ENCODE measurements around the gene HOXC11. TPM values are rescaled to one million over a fixed set of nuclear protein-coding genes. Genes with fewer than 3 reads are reported as not detected.

The HOXC11 gene
- total RNA-seq, 6 experiments from 2014 or later: 0.09 to 2.2 (median 1.8) TPM

- Mint-ChIP-seq H3K27ac (no peak overlapping the region), H3K9me3 (no peaks in the 10 kb centered on the region), H3K36me3 (ENCODE audit: low read depth) (no peaks in the 10 kb centered on the region), H3K4me3 (no peak overlapping the region), H3K27me3 (ENCODE audit: insufficient read depth) (peaks cover 63% of the 10 kb centered on the region), H3K4me1 (ENCODE audit: low read depth) (peaks cover 14% of the 10 kb centered on the region)
- no peak for DNase-seq
- TF ChIP-seq, protein P1, sequence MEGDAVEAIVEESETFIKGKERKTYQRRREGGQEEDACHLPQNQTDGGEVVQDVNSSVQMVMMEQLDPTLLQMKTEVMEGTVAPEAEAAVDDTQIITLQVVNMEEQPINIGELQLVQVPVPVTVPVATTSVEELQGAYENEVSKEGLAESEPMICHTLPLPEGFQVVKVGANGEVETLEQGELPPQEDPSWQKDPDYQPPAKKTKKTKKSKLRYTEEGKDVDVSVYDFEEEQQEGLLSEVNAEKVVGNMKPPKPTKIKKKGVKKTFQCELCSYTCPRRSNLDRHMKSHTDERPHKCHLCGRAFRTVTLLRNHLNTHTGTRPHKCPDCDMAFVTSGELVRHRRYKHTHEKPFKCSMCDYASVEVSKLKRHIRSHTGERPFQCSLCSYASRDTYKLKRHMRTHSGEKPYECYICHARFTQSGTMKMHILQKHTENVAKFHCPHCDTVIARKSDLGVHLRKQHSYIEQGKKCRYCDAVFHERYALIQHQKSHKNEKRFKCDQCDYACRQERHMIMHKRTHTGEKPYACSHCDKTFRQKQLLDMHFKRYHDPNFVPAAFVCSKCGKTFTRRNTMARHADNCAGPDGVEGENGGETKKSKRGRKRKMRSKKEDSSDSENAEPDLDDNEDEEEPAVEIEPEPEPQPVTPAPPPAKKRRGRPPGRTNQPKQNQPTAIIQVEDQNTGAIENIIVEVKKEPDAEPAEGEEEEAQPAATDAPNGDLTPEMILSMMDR (IDR thresholded peaks at IDR 0.05): no peak
These were observed 50.3 kb downstream of the HOXC11 start for GRCh38 chr12:54022960-54023884.

- Mint-ChIP-seq H3K9me3 (no peaks in the 10 kb centered on the region), H3K27me3 (ENCODE audit: insufficient read depth) (peaks cover 69% of the 10 kb centered on the region), H3K4me1 (ENCODE audit: low read depth) (peaks cover 14% of the 10 kb centered on the region), H3K4me3 (no peak overlapping the region), H3K36me3 (ENCODE audit: low read depth) (no peaks in the 10 kb centered on the region), H3K27ac (no peak overlapping the region)
- TF ChIP-seq, protein P1 (IDR thresholded peaks at IDR 0.05): no peak
- DNase-seq: no peak
These were observed 51.2 kb downstream of the HOXC11 start for GRCh38 chr12:54024127-54024526.

DNA sequence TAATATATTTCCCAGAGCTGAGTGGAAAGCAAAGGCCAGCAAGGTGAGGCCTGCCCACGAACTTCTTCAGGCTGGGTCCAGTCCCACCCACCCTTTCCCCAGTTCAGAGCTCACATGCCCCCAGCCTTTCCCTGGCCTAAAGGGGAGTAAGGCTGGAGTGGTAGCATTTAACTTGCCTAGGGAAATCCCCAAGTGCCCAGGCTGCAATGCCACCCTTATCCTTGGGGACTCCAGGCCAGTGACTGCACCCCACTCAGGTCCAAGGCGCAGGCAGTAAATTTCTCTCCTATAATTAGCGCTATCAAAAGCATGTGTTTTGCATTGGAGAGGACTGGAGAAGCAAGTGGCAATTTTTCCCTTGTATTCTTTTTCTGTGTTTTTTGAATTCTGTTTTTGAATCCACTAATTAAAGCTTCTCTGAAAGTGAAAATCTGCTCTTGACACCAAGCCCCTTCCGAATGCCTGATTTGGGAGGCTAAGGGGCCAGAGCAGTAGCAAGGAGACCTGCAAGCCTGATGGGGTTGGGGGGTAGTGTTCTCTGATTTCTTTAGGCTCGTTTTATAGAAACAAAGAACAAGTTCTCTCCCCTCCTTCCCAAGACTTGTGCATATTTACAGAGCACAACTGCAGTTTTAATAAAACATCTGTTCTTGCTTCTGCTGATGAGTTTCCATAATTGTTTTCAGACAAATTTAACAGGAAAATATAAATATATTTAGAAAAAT, 51.8 kb downstream of the HOXC11 start:
- H3K9me3 Mint-ChIP-seq: no peaks in the 10 kb centered on the region
- DNase-seq: no peak
- no peak overlapping the region for H3K27ac Mint-ChIP-seq
- H3K36me3 Mint-ChIP-seq (ENCODE audit: low read depth): no peaks in the 10 kb centered on the region
- H3K4me1 Mint-ChIP-seq (ENCODE audit: low read depth): peaks cover 12% of the 10 kb centered on the region
- TF ChIP-seq, protein P1 (IDR thresholded peaks at IDR 0.05): no peak
- H3K4me3 Mint-ChIP-seq: no peak overlapping the region
- peaks cover 72% of the 10 kb centered on the region for H3K27me3 Mint-ChIP-seq (ENCODE audit: insufficient read depth)

- Mint-ChIP-seq H3K4me1 (ENCODE audit: low read depth) (peaks cover 8% of the 10 kb centered on the region; the same call in 1 of the 2 replicates), H3K27ac (no peak overlapping the region), H3K9me3 (no peaks in the 10 kb centered on the region), H3K36me3 (ENCODE audit: low read depth) (no peaks in the 10 kb centered on the region), H3K4me3 (no peak overlapping the region), H3K27me3 (ENCODE audit: insufficient read depth) (peaks cover 73% of the 10 kb centered on the region)
- TF ChIP-seq, protein P1 (IDR thresholded peaks at IDR 0.05): no peak
- DNase-seq: no peak
These were observed 52.8 kb downstream of the HOXC11 start for GRCh38 chr12:54025499-54026405.

Data from HFFc6 (cell line).